Measurements from ENCODE around the gene OR2T10.

The OR2T10 gene

DNA sequence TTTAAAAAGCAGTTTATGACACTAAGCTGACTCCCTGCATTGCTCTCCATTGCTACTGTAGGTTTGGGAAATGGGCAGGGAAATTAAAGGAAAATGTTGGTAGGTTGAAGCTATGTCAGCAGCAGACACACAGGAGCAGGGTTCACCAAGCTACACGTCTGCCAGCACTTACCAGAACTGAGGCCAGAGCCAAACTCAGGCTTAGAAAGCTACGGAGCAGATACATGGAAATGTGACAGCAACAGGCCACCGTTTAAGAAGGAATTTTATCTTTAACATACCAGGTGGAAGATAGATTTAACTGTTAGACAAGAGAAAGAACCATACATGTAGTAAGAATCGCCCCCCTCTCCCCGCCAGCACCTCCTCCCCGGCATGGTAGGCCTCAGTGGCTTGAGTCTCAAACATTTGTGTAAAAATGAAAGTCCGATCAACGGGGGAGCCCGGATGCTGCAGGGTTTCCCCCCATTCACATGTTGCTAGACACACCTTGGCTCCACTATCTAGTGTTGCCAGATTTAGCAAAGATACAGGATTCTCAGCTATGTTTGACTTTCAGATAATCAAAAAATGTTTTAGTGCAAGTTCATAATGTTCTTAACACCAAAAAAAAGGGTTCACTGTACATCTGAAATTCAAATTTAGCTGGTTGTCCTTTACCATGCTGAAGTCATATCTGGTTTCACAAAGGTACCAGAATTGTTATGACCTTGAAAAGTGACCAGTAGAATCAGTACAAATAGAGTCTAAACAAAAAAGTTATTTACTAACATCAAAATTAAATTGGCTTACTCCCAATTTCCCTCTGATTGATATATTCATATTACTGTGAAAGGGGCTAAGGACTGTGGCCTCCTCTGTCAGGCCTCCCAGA, 30.7 kb upstream of the OR2T10 start:
- no peak for DNase-seq (ENCODE audit: extremely low read depth, low read depth)
- TF ChIP-seq, protein P1, sequence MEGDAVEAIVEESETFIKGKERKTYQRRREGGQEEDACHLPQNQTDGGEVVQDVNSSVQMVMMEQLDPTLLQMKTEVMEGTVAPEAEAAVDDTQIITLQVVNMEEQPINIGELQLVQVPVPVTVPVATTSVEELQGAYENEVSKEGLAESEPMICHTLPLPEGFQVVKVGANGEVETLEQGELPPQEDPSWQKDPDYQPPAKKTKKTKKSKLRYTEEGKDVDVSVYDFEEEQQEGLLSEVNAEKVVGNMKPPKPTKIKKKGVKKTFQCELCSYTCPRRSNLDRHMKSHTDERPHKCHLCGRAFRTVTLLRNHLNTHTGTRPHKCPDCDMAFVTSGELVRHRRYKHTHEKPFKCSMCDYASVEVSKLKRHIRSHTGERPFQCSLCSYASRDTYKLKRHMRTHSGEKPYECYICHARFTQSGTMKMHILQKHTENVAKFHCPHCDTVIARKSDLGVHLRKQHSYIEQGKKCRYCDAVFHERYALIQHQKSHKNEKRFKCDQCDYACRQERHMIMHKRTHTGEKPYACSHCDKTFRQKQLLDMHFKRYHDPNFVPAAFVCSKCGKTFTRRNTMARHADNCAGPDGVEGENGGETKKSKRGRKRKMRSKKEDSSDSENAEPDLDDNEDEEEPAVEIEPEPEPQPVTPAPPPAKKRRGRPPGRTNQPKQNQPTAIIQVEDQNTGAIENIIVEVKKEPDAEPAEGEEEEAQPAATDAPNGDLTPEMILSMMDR (IDR thresholded peaks at IDR 0.05; ENCODE audit: low read depth, low read length) = no peak

DNA sequence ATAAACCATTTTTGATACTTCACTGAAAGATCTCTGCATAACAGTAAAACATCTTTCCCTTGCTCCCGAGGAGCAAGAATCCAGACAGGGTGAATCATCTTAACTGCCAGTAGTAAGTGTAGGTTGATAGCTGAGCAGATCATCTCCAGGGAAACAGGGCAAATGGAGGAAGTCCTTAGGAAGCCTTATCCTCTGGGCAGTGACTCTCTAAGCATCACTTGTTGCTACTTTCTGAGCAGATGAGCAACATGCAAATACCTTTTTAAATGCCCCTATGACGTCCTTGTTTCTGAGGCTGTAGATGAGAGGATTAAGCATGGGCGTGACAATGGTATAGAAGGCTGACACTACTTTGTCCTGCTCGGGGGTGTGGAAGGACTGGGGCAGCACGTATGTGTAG, 28.5 kb upstream of the OR2T10 start:
- TF ChIP-seq, protein P1 (IDR thresholded peaks at IDR 0.05; ENCODE audit: low read depth, low read length) = no peak

DNA sequence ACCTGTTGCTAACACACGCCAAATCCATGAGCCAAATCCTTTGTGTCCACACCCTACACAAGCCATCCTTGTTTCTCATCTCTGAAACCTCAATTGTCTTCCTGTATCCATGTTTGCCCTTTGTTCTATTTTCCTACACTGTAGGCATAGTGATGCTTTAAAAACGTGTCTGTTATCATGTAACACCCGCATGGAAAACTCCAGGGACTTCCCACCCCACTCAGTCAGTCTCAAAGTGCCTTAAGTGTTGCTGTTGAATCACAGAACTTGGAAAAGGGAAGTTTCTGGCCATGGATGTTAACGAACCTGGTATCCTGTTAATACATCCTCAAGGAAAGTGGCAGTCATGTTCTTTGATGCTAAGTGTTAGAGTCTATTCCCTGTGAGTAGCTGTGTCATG, 27.7 kb upstream of the OR2T10 start:
- no peak for DNase-seq (ENCODE audit: extremely low read depth, low read depth)
- TF ChIP-seq, protein P1 (IDR thresholded peaks at IDR 0.05; ENCODE audit: low read depth, low read length) = no peak

More for the DNA sequence above, 28.5 kb upstream of the OR2T10 start:
- DNase-seq (ENCODE audit: extremely low read depth, low read depth) = no peak

DNA sequence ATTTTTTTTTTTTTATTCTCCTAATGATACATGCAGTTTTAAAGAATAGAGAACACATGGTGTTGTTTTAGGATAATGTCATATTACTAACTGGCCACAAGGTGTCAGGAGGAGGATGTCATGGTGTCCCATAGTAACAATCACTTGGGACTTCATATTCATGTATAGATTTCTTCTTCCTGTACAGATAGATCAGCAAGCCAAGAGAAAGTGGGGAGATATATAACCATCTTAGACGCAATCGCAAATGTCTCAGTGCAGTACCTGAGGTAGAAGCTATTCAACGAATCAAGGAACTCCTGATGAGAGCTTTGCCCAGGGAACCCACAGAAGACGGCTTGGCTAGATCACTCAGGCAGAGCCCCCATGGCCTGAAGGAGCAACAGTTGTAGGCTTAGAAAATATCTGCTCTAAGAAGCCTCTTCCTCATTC, 25.1 kb upstream of the OR2T10 start:
- peak; percentile 10 for DNase-seq (ENCODE audit: extremely low read depth, low read depth)
- TF ChIP-seq, protein P1 (IDR thresholded peaks at IDR 0.05; ENCODE audit: low read depth, low read length) = peak; percentile 30

DNA sequence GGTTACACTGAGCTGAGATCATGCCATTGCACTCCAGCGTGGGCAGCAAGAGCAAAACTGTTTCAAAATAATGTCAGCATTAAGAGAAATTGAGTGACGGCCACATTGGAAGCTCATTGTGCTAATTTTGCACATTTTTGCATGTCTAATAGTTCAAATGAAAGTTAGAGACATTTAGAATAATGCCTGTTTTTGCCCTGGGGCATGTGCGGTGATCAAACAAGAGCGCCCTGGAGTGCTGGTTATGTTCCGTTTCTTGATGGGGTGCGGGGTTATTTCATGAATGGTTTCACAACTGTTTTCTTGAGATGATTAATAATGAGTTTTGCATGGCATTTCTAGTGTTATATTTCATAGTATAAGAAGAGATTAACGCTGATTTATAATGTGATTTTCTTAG, 24.3 kb upstream of the OR2T10 start:
- TF ChIP-seq, protein P1 (IDR thresholded peaks at IDR 0.05; ENCODE audit: low read depth, low read length) = no peak
- no peak for DNase-seq (ENCODE audit: extremely low read depth, low read depth)

DNA sequence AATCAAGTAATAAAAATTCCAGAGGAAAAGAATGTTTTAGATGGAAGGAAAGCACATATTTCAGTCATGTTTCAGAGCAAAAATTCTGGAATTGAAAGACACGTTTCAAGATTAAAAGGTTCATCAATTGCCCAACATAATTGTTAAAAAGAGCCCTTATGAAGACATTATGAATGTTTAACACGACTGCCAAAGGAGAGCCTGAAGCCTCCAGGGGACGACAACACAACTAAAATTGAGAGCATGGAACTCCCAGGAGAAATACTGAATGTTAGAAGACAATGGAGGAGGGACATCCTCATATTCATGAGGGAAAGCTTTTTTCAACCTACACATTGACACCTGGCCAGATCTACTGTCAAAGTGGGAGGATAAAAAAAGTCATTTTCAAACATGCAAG, 21.4 kb upstream of the OR2T10 start:
- TF ChIP-seq, protein P1 (IDR thresholded peaks at IDR 0.05; ENCODE audit: low read depth, low read length) = peak; percentile 61
- DNase-seq (ENCODE audit: extremely low read depth, low read depth) = peak; percentile 2

DNA sequence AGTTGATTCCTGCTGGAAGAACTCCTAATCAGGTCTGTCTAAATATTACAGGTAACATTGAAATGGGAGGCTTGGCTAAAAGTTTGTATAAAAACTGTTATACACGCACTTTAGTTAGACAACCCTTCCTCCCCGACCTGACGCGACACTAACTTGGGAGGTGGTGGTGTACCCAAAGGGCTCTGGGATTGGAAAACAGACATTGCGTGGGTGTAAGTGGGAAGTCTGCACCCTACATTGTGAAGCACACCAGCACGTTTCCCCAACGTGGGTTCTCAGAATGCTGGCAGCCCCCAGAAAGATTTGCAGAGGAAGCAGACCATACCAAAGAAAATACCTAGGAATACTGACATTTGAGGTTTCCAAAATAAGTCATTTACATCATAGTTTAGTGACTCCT, 20.6 kb upstream of the OR2T10 start:
- no peak for DNase-seq (ENCODE audit: extremely low read depth, low read depth)
- TF ChIP-seq, protein P1 (IDR thresholded peaks at IDR 0.05; ENCODE audit: low read depth, low read length) = no peak
